Ovary (tissue), 9 donors: ENCODE measurements around the gene CENPO. TPM values are rescaled to one million over a fixed set of nuclear protein-coding genes. Genes with fewer than 3 reads are reported as not detected.
"Not testable (repeated sequence)": the region's sequence is repeated elsewhere in the genome, so short reads cannot be mapped to it uniquely, and the experiment has no call there.

ENCODE experiments used
- DNase-seq, 5 donors: peaks; one replicate each; pipeline ENCODE4 v3.0.0-alpha.2; 2019 to 2020
- H3K27ac ChIP-seq, 2 donors: fragments of 200-600 bp; one replicate each; pipeline versions ENCODE4 v1.5.1 to v1.8.0; 2019 to 2022
- H3K27me3 ChIP-seq: fragments of 200-600 bp; one replicate; pipeline ENCODE4 v1.8.0; 2022
- H3K36me3 ChIP-seq: fragments of 200-600 bp; sonication (generic); one replicate; pipeline ENCODE4 v1.5.1; 2019
- H3K4me1 ChIP-seq: one replicate; pipeline ENCODE4 v1.8.1; 2013; ENCODE audit warnings: mild to moderate bottlenecking, moderate library complexity; ENCODE audit not compliant: insufficient read depth
- H3K4me3 ChIP-seq: fragments of 200-600 bp; sonication (generic); one replicate; pipeline ENCODE4 v1.5.1; 2017
- H3K9me3 ChIP-seq, 2 donors: fragments of 200-600 bp in 1 of 2; sonication (generic) in 1 of 2; one replicate each; pipeline versions ENCODE4 v1.5.1 to v1.8.1; 2013 to 2019; ENCODE audit warnings: mild to moderate bottlenecking in 1 of 2, moderate library complexity in 1 of 2
- EP300 ChIP-seq: sonication (generic); formaldehyde crosslinking; IDR thresholded peaks from one replicate; pipeline ENCODE4 v1.6.1; 2017; ENCODE audit warnings: antibody characterized with exemption
- POLR2A ChIP-seq: fragments of 450-650 bp; IDR thresholded peaks from one replicate; pipeline ENCODE4 v1.6.1; 2017; ENCODE audit warnings: antibody characterized with exemption, mild to moderate bottlenecking, moderate library complexity
- WGBS, 3 donors: extraction: QIAGEN DNeasy Blood & Tissue Kit in 1 of 3; methylation state at CpG; one replicate each; pipeline versions ENCODE4 v1.1.5 to v1.1.7; 2013 to 2017; 5-methylcytosine and 5-hydroxymethylcytosine counted together
- intact Hi-C, 4 donors: fragments of 100-400 bp; cut with DNase I; formaldehyde crosslinking; loops; one replicate each; pipeline versions ENCODE4 v1.11.0 to v1.15.1; 2022 to 2023
- polyA plus RNA-seq, 2 donors: library from polyadenylated mRNA; stranded (reverse); fragments of 200-250 nt in 1 of 2; fragments of 350-450 nt in 1 of 2; fragmentation: Illumina TruSeq in 1 of 2; extraction: RNeasy Lipid Tissue Mini Kit (QIAGEN cat#74804) in 1 of 2; gene quantifications; one replicate each; pipeline ENCODE4 v1.2.3, GENCODE V29; 2013 to 2014
- total RNA-seq, 7 donors: library from RNA; depleted of rRNA in 2 of 7; stranded (reverse); fragments of >200 nt in 2 of 7; fragmentation: NEBNext Ultra II Directional in 3 of 7; extraction: Animal tissue kit (Norgen Biotek cat#: 25700) in 3 of 7; gene quantifications; one replicate each; pipeline versions ENCODE4 v1.1.0 to v1.2.4, GENCODE V29; 2016 to 2023
- TF ChIP-seq, protein P1 (sequence below), 3 donors: fragments of 450-650 bp in 2 of 3; fragments of 200-600 bp in 1 of 3; IDR thresholded peaks; one replicate each; pipeline versions ENCODE4 v1.5.1 to v1.8.0; 2016 to 2022; ENCODE audit warnings: antibody characterized with exemption in 3 of 3, mild to moderate bottlenecking in 1 of 3
- donor health status: DM: no; HTN: no; CAD: no; lungs with moderate emphysema.
- donor health status: DM: no; HTN: no; CAD: no.
- donor health status: Bipolar disorder and iron deficiency.
- donor health status: DM: yes; HTN: yes; CAD: no.
- donor health status: DM: no; HTN: no; CAD: no.
- donor health status: DM: yes; HTN: yes; CAD: no.

The CENPO gene
- total and polyA plus RNA-seq, 9 donors: 1.0 to 4.7 (median 2.4) TPM

DNA sequence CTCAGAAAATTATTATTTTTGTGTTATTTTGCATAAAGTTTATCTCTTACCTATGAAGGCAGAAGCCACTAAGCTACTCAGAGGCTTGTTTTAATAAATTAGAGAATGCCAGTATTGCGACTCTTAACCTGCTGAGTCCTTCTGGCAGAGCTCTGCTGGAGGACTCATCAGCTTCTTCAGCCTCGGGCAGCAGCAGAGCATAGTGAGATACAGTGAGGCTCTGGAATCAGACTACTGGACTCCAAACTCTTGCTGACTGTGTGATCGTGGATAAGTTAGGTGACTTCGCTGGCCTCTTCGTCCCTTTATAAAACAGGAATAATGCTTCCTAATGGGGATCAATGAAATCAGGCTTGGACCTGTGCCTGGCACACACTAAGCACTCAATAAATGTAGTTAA, 1.8 kb upstream of the CENPO start:
- no peak overlapping the region for H3K4me3 ChIP-seq
- H3K9me3 ChIP-seq: no peaks in the 10 kb centered on the region
- H3K36me3 ChIP-seq: no peaks in the 10 kb centered on the region
- H3K27me3 ChIP-seq: no peaks in the 10 kb centered on the region
- WGBS, 3 donors: 90 to 97% (median 97%) methylated on average over 5 of the region's 5 CpGs
- intact Hi-C loops: no loop called here
- no peak for DNase-seq
- no peak overlapping the region for H3K27ac ChIP-seq
- TF ChIP-seq EP300 (no peak), POLR2A (no peak)
- TF ChIP-seq, protein P1, sequence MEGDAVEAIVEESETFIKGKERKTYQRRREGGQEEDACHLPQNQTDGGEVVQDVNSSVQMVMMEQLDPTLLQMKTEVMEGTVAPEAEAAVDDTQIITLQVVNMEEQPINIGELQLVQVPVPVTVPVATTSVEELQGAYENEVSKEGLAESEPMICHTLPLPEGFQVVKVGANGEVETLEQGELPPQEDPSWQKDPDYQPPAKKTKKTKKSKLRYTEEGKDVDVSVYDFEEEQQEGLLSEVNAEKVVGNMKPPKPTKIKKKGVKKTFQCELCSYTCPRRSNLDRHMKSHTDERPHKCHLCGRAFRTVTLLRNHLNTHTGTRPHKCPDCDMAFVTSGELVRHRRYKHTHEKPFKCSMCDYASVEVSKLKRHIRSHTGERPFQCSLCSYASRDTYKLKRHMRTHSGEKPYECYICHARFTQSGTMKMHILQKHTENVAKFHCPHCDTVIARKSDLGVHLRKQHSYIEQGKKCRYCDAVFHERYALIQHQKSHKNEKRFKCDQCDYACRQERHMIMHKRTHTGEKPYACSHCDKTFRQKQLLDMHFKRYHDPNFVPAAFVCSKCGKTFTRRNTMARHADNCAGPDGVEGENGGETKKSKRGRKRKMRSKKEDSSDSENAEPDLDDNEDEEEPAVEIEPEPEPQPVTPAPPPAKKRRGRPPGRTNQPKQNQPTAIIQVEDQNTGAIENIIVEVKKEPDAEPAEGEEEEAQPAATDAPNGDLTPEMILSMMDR (IDR thresholded peaks at IDR 0.05): no peak
- H3K4me1 ChIP-seq: peaks cover 3% of the 10 kb centered on the region

GRCh38 chr2:24792542-24792873, 717 bp upstream of the CENPO start:
- WGBS, 3 donors: 1 to 2% (median 2%) methylated on average over 6 of the region's 6 CpGs
- Histone ChIP-seq H3K36me3 (no peaks in the 10 kb centered on the region), H3K27ac (peak overlapping the region in 1 of 2 donors; percentile 99), H3K4me3 (peak overlapping the region; percentile 89), H3K4me1 (peaks cover 3% of the 10 kb centered on the region), H3K9me3 (no peaks in the 10 kb centered on the region), H3K27me3 (no peaks in the 10 kb centered on the region)
- no peak for DNase-seq
- TF ChIP-seq, protein P1 (IDR thresholded peaks at IDR 0.05): no peak
- TF ChIP-seq EP300 (no peak), POLR2A (no peak)
- intact Hi-C loops: no loop called here

DNA sequence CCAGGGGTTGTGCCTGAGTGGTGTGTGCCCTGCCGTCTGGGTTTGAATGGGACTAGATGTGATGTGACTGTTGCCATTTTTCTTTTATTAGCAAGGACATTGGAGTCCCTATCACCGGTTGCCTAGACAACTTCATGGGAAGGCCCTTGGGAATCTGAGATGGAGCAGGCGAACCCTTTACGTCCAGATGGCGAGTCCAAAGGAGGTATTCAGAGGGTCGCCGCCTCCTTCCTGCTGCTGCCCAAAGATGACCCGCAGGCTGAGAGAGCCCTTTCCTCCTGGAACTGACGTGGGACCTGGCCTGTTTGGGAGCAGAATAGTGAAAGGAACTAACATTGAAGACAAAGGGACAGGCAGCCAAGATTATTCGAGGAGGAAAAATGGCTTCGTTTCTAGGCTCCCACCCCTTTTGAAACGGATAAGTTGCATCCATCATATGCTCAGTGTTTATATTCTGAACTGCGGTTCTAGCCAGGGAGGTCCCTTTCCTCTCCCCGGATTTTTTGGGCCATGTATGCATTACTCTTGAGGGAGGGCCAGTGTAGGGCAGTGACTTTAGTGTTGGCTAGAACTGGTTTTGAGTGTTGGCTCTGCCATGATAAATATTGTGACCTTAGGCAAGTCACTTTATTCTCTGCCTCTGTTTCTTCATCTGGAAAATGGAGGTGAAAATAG, 673 bp downstream of the CENPO start:
- intact Hi-C loops: no loop called here
- no peak overlapping the region for H3K27ac ChIP-seq

DNA sequence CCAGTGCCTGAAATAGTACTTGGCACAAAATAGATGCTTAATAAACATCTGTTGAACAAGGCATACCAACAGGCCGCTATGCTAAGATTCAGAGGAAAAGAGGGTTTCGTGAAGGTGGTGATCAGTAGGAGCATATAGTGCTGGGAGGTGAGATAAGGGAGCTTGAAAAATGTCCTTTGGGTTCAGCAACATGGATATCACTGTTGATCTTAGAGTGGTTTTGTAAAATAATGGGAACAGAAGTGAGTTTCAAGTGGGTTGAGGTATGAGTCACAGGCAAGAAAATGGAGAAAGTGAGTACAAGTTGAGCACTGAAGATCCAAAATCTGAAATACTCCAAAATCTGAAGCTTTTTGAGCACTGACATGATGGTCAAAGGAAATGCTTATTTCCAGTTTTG, 4.4 kb downstream of the CENPO start:
- no peak overlapping the region for H3K27ac ChIP-seq
- H3K9me3 ChIP-seq: no peaks in the 10 kb centered on the region
- H3K36me3 ChIP-seq: no peaks in the 10 kb centered on the region
- TF ChIP-seq EP300 (no peak), POLR2A (no peak)
- TF ChIP-seq, protein P1 (IDR thresholded peaks at IDR 0.05): no peak
- H3K4me3 ChIP-seq: no peak overlapping the region
- intact Hi-C loops: no loop called here
- H3K4me1 ChIP-seq: peaks cover 3% of the 10 kb centered on the region
- no peaks in the 10 kb centered on the region for H3K27me3 ChIP-seq
- WGBS, 3 donors: 93 to 97% (median 96%) methylated on average over 2 of the region's 2 CpGs
- DNase-seq: no peak

More for the DNA sequence above, 673 bp downstream of the CENPO start:
- Histone ChIP-seq H3K9me3 (no peaks in the 10 kb centered on the region), H3K4me3 (peak overlapping the region; percentile 89), H3K36me3 (no peaks in the 10 kb centered on the region), H3K27me3 (no peaks in the 10 kb centered on the region), H3K4me1 (peaks cover 3% of the 10 kb centered on the region)
- DNase-seq: no peak
- WGBS, 3 donors: 2 to 4% (median 4%) methylated on average over 14 of the region's 14 CpGs
- TF ChIP-seq, protein P1 (IDR thresholded peaks at IDR 0.05): no peak
- no peak for TF ChIP-seq POLR2A
- no peak for TF ChIP-seq EP300

DNA sequence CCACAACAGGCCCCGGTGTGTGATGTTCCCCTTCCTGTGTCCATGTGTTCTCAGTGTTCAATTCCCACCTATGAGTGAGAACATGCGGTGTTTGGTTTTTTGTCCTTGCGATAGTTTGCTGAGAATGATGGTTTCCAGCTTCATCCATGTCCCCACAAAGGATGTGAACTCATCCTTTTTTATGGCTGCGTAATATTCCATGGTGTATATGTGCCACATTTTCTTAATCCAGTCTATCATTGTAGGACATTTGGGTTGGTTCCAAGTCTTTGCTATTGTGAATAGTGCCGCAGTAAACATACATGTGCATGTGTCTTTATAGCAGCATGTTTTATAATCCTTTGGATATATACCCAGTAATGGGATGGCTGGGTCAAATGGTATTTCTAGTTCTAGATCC, 7.3 kb downstream of the CENPO start:
- H3K4me1 ChIP-seq, H3K27me3 ChIP-seq, H3K9me3 ChIP-seq, H3K36me3 ChIP-seq, H3K4me3 ChIP-seq, DNase-seq, intact Hi-C loops, H3K27ac ChIP-seq: not testable (repeated sequence)
- 96 to 99% (median 98%) methylated on average over 5 of the region's 5 CpGs for WGBS, 3 donors

- H3K4me1 ChIP-seq, H3K27ac ChIP-seq, H3K27me3 ChIP-seq, DNase-seq, H3K4me3 ChIP-seq, H3K36me3 ChIP-seq, intact Hi-C loops, H3K9me3 ChIP-seq: not testable (repeated sequence)
- 94 to 98% (median 96%) methylated on average over 25 of the region's 25 CpGs for WGBS, 3 donors
Observed at GRCh38 chr2:24805811-24806660, 12.8 kb downstream of the CENPO start.
